ENCODE measurements around the gene CTBP2.
"Not testable (repeated sequence)": the region's sequence is repeated elsewhere in the genome, so short reads cannot be mapped to it uniquely, and the experiment has no call there.

CTBP2 gene

DNA sequence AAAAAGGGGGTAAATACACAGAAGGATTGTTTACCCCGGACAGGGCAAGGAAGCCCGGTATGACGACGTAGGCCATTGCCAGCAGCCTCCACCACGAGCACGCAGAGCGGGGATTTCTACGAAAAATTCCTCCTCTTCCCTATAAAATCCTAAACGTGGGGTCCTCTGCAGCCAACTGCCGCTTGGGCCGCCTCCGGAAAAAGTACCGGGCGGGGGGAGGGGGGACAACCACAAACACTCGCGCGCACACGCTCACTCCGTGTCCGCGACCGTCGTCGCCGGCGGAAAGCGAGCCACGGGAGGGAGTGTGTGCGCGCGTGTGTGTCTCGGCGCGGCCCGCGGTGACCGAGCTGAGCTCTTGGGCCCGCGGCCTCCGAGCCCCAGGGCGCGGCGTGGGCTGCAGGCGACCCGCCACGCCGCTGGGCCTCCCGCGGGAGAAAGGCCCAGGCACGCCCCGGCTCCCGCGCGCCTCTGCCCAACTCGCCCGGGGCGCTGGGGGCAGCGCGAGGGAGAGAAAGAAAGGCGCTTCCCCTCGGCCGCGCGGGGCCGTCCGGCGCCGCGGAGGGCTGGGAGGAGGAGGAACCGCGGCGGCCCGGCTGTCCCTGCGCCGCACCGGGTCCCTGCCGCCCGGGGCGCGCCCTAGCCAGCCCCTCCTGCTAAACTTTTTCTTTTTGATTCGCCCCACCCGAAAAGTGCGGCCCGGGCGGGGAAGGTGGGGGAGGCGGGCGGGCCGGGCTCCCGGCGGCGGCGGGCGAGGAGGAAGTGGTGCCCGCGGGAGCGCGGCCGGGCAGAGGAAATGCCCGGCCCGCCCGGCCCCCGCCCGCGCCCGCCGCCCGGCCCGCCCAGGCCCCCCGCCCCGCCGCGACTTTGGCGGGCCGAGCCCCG, 1.5 kb downstream of the CTBP2 start:
- DNase-seq (ENCODE audit: low read depth in 3 of 3): no peak

DNA sequence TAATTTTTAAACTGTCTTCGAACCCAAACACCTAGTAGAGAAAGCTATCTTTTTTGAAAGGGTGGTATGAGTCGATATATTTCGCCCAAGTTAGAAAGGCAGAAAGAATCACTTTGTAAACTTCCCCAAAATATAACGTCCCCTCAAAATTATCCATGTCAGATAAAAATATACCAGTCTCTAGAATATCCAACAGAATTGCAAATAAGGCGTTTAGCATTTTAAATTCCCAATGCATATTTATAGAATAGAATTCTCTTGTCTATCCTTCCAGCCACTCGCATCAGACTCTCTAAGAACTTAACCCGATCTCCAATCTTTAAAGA, 2.1 kb downstream of the CTBP2 start:
- DNase-seq (ENCODE audit: low read depth in 3 of 3): no peak

DNA sequence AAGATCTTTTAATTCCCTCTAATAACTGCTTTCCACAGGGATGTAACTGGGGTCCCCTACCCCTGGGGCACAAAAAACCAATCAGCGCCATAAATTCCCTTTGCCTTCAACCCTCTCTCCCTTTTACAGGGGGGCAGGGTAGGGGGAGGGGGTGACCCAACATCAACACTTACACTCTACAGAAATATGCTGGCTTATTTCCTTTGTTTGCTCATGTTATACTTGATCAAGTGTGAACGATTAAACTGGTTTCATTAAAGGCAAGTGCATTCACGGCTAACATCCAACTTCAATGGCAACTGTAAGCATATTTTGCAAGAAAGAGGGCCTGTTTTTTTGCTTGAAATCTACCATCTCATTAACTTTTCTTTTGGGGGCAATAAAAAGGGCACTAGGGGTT, 2.9 kb downstream of the CTBP2 start:
- DNase-seq (ENCODE audit: low read depth in 3 of 3): no peak

DNA sequence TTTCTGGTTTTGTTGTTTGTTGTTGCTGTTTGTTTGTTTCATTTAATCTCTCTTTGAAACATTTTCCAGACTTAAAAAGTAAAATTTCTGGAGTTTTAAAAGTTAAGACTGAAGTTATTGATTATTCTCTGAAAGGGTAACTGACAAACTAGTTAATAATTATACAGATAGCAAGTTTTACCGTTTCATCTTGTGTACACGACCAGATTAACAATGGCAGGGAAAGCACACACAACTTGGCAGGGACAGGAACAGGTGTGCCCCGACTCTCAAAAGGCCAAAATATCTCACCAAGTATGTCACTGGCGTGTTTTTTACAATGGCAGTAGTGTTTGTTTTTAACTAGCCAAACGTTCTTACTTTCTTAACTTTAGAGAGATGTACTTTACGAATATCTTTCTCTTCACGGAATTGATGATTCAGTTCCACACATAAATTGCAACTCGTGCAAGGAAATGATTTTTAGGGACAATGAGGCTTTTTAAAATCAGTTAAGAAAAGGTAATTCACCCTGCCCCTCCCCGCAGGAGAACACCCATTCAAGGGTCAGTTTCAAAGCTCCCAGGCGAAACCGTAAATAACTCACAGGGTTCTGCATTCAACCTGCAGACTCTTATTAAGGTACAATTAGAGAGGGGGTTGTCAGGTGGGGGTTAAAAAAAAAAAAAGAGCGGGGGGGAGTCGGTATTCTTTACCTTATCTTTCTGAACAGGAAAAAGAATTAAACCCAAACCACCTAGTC, 3.5 kb downstream of the CTBP2 start:
- no peak for DNase-seq (ENCODE audit: low read depth in 3 of 3)

DNA sequence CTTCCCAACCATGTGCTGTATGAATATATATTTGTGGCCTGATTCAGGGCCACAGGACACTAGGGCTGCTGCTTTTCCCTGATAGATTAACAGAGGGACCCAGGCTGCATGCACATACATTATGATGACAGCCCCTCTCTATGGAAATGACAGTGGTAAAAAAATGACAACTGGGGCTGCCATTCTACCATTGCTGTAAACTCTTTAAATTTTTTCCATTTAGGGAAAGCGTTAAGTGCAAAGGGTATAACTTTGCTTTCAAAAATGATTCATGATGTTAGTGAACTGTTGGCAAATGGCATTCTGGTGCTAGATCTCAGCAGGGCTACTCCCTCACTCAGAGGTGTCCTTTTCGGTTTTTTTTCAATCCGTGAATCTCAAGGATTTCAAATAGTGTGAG, 4.2 kb downstream of the CTBP2 start:
- no peak for DNase-seq (ENCODE audit: low read depth in 3 of 3)

DNA sequence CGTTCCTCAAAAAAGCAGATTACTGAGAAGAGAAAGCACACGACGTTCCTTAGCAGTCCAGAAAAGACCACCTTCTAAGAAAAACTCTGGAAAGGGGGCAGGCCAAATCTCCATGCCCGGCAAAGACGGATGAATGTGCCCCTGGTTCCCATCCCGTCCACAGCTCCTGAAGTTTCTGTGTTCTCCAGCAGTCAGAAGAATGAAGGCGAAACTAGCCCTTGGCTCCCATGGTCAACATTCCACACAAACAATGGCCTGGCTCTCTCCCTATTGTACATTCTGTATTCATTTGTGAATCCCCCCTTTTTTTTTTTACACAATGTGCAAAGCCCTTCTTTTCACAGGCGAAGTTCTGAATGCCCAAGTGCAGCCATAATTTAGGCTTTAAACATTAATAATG, 5.3 kb downstream of the CTBP2 start:
- no peak for DNase-seq (ENCODE audit: low read depth in 3 of 3)

DNA sequence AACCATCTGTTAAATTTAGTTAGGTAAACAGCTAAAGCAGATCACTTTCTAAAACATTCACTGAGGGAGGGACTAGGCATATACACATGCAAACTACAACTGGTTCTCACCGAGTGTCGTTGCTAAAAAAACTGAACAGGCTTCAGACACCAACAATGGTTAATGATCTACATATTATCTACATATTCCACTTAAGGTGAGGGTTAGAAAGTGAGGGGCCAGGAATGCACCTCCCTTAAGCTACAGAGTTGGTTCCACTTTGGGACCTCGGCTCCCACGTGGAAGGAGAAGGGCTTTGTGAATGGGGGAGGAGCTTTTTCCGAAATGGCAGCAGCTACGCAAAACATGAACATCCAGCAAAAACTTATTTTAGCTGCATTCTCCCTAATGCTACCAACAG, 5.8 kb downstream of the CTBP2 start:
- DNase-seq (ENCODE audit: low read depth in 3 of 3): no peak

DNA sequence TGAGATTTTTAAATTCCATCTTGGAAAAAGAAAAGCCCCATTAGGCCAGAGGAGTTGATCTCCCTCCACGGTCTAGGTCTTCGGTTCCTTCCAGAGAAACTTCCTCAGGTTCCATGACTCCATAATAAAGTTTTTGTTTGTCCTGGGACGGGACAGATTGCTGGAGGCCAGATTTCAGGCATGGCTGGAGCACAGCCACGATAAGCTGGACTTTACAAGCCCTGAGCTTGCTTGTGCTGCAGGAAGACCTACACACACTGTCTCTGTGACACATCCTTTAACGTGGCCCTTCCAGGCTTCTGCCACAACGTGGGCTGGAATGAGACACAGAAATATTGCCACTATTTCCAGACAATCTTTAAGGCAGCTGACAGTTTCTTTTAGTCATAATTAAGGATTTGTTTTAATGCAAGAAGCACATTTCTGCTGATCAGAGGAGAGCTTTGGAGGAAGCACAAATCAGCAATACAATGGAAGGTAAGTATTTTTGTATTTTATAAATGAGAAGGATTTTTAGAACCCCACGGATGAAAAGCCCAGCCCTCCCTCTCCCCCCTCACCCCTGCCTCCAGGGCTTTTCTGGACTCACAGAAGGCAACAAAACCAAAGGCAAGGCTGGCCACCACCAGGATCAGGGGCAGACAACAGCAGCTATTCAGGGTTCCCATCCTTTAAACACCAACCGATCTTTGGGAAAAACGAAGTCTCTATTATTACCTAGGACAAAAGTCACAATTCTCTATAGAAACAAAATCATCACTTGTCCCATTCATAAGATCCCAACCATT, 6.5 kb downstream of the CTBP2 start:
- DNase-seq (ENCODE audit: low read depth in 3 of 3): no peak

DNA sequence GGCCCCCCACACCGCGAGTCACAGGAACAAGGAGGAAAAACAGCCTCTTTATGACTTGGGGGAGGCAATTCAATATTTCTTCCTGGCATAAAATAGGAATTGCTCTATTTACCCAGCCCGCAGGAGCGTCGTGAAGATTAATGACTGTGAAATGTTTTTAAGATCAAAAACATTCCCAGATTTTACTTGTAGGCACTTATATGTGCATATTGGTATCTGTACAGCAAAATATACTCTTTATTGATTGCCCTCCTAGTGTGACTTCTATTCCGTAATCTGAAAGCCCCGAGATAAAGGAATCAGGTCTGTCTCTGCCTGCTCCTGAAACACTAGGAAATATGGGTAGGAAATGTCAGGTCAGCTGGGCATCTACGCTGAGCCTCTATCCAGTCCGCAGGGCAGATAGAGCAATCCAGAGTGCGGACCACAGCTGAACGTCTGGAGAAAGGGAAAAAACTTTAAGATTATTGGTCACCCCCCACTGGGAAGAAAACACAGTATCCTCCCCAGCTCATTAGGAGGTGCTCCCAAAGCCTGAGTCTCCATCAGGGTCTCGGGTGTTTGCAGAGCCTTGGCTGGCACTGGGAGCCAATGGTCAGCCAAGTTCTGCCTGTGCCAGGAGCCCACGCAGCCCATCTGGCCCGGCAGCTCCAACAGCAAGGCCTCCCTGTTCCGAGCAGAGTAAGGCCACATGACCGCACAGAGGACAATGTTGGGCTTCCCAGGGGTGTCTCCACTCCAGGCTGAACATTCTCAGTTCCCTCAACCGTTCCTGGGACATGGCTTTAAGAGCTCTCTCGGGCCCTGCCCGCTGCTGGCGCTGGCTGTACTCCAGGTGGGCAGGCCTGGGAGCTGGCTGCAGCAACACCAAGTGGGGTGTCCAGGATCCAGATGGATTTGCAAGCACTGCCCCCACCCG, 7.7 kb downstream of the CTBP2 start:
- DNase-seq (ENCODE audit: low read depth in 3 of 3): no peak

DNA sequence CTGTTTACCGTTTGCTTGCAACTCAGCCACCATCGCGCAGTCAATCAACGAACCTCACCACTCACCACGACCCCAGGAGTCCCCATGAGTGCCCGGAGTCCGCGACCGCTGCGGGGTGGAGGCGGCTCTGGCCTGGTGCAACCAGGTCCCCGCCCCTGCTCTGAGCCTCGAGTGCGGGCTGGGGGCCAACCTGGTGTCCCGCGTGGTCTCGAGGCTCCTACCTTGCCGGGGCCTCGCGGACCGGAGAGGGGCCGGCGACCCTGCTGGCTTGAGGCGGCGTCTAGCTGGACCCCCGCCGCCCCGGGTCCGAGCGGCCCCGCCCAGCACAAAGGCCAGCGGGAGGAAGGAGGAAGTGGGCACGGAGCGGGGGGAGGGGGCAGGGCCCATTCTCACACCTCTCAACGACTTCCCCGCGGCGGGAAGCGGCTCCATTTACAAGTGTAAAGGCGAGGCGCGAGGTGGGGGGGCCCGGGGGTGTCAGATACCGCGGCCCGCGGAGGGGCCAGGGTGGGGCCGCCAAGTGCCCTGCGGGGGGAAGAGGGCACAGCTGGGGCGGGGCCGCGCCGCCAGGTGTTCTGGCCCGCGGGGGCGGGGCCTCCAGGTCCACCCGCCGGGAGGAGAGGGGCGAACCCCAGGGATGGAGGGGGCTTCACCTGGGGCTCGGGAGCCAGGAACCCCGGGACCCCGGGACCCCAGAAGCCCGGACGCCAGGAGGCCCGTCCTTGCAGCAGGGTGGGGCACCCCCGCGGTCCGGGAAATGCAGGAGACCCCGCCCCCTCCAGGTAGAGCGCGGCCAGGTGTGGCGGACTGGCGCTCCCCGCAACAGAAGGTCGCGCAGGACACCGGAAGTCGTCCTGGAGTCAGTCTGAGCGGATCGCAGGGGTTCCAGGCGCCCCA, 8.6 kb downstream of the CTBP2 start:
- no peak for DNase-seq (ENCODE audit: low read depth in 3 of 3)

DNA sequence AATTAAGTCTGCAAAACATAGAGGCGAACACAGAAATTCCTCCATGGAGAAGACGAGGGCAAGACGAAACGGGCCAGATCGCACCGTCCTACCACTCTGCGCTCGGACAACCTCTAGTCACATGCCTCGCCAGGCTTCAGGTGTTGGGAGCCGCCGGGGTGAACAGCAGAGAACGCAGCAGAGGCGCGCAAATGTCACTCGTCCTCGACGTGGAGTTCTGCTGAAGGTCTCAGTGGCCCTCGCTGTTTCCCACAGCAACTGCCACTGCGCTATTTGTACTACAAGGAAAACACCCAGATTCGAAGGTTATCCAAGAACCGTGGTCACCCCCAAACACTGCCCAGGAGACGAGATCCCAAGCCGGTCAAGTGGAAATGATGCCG, 9.2 kb downstream of the CTBP2 start:
- DNase-seq (ENCODE audit: low read depth in 3 of 3): no peak

DNA sequence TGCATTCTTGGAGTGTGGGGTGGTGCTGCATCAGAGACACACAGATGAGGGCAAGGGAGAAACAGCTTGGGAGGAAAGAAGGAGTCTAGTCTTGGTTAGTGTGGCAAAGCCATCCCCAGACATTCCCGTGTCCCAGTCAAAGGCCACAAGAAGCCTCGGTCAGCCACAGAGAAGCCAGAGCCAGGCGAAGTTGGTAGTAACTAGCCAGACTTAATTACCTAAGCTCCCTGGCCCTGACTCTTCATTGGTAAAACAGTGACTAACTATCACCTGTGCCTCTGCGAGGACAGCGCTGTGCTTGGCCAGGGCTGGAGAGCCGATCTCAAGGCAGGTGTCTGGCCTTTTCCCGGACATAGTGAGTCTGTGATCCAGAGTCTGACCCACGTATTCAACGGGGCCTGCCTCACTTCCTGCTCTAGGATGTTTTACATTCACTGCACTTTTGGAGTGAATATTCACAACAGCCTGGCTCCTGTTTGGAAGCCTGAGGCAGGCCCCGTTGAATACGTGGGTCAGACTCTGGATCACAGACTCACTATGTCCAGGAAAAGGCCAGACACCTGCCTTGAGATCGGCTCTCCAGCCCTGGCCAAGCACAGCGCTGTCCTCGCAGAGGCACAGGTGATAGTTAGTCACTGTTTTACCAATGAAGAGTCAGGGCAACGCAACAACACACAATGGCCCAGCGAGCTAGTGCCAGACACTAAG, 9.8 kb downstream of the CTBP2 start:
- not testable (repeated sequence) for DNase-seq (ENCODE audit: low read depth in 3 of 3)

DNA sequence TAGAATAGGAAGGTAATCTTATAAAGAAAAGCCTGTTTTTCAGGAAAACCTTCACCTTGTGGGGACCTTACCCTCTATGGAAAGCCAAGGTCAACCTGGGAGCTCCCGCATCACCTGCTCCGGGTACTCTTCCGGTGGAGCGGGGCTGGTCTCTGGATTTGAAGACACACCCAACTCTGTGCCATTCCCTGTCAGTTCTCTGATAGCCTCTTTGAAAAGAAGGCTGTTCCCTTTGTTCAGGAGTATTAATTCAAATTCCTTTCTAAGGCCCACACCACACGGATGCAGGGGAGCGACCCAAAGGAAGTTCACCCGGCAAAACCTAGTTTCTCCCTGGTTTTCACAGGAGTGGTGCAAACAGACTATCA, 10.7 kb downstream of the CTBP2 start:
- no peak for DNase-seq (ENCODE audit: low read depth in 3 of 3)

DNA sequence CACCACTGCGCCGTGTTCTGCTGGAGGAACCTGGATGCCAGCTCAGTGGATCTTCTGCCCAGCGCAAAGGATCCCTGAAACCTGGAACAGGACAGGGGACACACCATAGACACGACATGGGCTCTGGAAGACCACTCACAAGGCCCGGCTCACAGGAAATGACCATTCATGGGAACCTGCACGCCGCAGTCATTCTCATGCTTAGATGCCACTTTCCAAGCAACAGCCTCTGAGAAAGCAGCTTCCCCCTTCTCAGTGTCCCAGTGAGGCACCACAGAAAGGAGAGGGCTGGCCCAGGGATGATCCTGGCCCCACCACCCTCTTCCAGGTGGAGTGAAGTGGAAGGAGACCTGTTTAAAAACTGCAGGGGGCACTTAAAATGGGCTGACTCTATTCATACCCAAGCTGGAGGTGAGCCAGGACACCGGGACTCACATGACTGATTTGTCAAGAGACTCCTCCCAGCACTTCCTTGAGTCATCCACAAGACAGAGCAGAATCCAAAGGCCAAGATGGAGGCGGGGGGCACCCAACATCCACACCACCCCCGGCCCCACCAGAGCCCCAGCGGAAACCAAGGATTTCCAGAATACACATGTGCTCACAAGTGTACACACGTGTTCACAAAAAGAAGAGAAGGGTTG, 11.2 kb downstream of the CTBP2 start:
- DNase-seq (ENCODE audit: low read depth in 3 of 3): no peak

DNA sequence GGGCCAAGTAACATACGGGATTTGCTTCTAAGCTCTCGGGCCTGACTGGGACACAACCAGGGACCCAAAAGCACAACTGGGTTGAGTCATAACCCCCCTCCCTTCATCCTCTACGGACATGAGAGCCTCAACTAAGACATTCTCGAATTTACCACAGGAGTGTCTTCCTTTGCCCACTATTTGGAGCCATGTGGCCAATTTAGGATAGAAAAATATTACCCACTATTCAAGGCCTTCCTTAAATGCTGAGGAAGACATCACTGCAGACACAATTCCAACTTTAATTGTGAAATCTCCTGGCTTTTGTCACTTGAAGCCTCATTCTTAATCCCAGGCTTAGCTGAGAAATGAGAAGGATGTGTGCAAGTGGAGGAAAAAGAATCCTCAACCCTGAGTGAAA, 11.8 kb downstream of the CTBP2 start:
- DNase-seq (ENCODE audit: low read depth in 3 of 3): no peak

DNA sequence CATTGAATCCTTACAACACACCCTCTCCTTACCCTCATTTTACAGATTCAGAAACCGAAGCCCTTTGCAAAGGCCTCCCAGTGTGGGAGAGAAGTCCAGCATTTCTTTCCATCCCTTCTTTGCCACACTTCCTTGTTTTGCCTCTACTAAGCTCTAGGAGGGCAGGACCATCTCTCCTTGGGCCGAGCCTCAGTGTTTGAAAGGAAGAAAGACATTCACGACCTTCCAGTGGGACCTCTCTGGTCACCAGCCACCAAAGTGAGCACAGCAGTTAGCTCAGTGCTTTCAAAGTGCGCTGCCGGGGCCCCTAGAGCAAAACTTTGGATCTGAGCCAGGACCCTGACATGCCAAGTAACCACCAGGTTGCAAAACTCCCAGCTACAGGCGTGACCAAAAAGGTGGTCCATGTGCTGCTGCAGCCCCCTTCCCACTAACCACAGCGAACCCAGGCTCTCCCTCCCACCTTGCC, 12.4 kb downstream of the CTBP2 start:
- no peak for DNase-seq (ENCODE audit: low read depth in 3 of 3)

DNA sequence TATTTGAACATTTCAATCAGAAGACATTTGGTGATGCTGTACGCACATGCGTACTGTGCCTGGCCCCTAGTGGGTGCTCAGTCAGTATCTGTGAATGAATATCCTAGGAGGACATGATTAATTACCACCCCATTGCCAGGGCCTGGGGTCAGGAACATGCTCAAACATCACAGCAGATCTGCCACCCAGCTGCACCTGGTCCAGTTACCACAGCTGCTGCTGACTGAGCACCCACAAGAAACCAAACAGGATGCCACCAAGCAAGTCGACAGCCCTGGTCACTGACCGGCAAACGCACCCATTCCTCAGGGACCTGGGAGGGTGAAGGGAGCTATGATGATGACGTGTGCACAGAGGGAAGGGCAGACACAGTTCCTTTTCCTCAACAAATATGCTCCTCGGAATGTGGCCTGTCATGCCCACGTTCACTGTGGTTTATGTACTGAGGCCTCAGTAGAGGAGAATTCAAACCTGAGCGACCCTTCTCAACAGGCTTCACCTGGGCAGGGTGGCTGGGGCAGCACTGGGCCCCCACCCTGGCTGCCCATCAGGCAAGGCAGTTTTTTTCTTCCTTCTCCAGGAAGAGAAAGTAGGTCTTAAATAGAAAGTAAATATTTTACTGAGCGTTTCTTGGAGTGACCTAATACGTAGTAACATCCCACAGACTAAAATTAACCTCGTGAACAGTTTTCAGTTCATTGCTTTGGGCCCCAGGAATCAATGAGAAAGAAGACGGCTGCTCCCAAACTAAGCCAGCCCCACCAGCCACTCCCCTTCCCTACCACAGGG, 13.4 kb downstream of the CTBP2 start:
- DNase-seq (ENCODE audit: low read depth in 3 of 3): no peak

DNA sequence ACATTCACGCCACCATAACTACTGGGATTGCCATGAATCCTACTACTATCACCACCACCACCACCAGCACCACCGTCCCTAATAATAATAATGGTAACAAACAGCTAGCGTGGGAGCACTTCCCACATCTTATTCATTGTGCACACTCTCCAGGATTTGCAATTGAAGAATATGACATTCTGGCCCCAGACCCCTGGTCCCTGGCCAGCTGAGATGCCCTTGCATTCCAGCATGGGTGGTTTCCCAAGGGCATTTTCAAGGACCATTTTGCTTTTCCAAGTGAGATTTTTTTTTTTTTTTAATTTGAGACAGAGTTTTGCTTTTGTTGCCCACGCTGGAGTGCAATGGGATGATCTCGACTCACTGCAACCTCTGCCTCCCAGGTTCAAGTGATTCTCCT, 14.7 kb downstream of the CTBP2 start:
- DNase-seq (ENCODE audit: low read depth in 3 of 3): no peak
